GM10266 (cell line): ENCODE data around the gene ZNF804B.
A peak's percentile ranks its signal among the peaks of the same experiment; 100 is the strongest.

Experiments
- DNase-seq: peaks from one replicate; pipeline ENCODE4 v3.0.0; 2012; ENCODE audit errors: extremely low spot score
- TF ChIP-seq, protein P1 (sequence below): IDR thresholded peaks from 2 replicates; pipeline ENCODE4 v1.5.1; 2012; ENCODE audit warnings: mild to moderate bottlenecking, low read depth; ENCODE audit not compliant: control insufficient read depth, insufficient read depth; ENCODE audit errors: missing control alignments

The ZNF804B gene

DNA sequence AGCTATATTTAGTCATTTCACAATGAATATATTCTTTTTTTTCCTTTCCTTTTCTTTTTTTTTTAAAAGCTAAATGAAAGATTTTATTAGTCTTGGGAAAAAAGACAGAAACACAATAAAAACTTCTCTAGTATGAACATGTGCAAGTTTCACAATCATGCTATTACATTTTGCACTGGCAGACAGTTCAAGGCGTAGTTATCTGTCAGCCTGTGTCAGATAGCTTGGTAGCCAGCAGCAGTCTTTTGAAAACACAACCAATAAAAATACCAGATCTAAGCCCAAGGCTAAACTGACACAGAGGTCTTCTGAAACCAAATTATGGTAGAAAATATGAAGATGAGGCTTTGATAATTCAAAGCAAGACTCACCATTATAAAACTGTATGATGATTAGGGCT lies 241.8 kb downstream of the ZNF804B start:
- no peak for DNase-seq
- TF ChIP-seq, protein P1, sequence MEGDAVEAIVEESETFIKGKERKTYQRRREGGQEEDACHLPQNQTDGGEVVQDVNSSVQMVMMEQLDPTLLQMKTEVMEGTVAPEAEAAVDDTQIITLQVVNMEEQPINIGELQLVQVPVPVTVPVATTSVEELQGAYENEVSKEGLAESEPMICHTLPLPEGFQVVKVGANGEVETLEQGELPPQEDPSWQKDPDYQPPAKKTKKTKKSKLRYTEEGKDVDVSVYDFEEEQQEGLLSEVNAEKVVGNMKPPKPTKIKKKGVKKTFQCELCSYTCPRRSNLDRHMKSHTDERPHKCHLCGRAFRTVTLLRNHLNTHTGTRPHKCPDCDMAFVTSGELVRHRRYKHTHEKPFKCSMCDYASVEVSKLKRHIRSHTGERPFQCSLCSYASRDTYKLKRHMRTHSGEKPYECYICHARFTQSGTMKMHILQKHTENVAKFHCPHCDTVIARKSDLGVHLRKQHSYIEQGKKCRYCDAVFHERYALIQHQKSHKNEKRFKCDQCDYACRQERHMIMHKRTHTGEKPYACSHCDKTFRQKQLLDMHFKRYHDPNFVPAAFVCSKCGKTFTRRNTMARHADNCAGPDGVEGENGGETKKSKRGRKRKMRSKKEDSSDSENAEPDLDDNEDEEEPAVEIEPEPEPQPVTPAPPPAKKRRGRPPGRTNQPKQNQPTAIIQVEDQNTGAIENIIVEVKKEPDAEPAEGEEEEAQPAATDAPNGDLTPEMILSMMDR, result no peak

DNA sequence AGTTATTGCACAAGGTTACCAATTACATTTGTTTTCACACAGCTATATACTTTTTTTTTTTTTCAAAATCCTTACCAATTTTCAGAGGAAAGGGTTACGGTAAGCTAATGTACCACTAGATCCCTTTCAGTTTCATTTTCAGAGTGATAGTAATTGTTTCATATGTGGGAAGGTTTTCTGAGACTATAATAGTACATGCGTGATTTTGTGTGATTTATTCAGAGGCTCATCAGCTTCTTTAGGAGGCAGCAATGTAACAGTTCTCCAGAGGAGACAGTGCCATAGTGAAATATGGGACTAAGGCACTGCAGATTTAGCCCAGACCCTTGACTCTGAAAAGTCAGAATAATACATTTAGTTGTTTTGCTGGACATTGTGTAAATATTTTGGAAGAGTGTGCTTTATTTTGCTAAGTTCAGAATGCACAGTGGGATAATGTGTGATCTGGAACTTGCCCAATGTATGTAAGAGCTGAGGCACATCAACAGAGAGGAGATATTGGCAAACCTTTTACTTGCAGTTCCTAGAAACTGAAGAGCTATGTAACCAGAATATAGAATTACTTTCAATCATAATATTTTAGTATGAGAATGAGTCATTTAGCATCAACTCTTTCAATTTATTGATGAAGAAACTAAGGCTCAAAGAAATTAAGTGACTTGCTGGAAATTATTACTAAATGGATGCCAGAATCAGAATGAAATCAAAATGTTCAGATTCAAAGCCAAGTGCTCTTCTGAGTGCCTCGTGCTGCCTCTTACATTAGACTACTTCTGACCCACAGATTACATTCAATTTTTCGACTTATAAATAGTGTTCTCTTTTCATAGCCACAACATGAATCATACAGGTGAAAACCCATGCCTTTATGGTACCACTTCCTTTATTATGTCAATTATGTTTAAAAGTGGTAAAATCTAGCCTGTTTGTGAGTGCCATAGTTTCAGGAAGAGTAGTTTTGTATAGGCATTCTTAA lies 243.8 kb downstream of the ZNF804B start:
- TF ChIP-seq, protein P1, result no peak
- DNase-seq, result peak; percentile 4

DNA sequence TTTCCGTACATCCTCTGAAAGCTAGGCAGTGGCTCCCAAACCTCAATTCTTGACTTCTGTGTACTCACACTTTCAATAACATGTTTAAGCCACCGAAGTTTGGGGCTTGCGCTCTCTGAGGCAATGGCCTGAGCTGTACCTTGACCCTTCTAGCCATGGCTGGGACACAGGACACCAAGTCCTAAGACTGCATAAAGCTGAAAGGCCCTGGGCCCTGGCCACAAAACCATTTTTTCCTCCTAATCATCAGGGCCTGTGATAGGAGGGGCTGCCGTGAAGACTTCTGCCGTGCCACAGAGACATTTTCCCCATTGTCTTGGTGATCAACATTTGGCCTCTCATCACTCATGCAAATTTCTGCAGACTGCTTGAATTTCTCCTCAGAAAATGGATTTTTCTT lies 252.5 kb downstream of the ZNF804B start:
- DNase-seq, result no peak
- TF ChIP-seq, protein P1, result no peak

DNA sequence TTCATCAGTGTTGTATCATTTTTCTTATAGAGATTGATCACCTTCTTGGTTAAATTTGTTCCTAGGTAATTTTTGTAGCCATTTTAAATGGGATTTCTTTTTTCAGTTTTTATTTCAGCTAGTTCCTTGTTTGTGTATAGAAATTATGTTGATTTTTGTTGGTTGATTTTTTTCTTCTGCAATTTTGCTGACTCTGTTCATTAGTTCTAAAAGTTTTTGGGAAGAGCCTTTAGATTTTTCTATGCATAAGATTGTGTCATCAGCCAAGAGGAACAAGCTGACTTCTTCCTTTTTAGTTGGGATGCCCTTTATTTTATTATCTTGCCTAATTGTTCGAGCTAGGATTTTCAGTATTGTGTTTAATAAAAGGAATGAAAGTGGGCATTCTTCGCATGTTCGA lies 258.2 kb downstream of the ZNF804B start:
- TF ChIP-seq, protein P1, result no peak
- DNase-seq, result no peak

DNA sequence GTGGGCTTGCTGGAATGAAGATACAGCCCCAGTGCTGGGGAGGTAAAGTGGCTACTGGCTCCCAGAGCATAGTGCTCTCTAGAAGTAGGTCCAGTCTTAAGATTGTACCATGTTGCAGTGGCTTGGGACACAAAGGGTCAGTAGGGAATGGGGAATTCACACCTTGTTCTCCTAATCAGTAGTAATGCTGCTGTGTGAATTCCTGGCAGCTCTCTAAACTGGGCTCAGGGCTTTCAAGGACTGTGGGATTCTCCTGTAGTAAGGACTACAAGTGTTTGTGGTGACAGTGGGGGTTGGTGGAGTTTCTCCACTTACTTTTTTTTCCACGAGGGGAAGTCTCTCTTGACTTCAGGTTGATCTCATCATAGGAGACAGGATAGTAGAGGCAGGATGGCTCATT lies 262.2 kb downstream of the ZNF804B start:
- no peak for DNase-seq
- TF ChIP-seq, protein P1, result no peak

DNA sequence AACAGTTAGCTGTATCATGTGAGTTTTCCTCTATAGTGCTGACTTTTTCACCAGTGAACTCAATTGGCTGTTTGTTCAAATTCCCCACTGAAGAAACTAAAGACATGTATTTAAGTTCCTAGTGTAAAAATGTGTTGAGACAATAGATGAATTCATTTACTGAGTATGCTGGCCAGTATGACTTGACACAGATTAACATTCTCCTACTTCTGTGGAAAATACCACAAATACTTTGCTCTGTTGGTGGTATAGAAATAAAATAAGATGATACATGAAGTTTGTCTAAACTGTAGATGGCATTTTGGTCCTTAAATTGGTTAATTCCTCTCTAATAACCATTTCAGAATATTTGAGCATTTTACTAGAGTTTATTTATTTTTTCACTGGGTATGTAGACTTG lies 263.7 kb downstream of the ZNF804B start:
- no peak for DNase-seq
- TF ChIP-seq, protein P1, result no peak

DNA sequence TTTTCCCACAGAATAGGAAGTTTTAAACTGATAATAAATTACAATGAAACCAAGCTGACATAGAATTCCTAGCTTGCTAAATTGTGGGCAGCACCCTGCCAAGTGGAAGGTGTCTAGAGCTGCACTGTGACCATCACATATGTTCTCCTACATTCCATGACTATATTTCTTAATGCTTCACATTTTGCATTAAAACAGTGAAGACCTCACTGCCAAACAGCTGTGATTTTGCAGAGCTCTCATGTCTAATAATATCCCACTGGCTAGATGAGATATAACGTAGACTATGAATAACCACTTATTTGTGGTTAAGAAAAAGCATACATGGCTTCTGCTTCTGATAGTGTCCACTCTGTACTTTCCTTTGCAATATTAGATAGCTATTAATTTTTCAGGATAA lies 264.4 kb downstream of the ZNF804B start:
- no peak for DNase-seq
- TF ChIP-seq, protein P1, result no peak
